Ishikawa (cell line): ENCODE results near the gene ARRB1.

Experiments
- NFIC ChIP-seq: IDR thresholded peaks from 2 replicates; pipeline ENCODE4 v1.6.1; 2012
- RAD21 ChIP-seq: IDR thresholded peaks from 2 replicates; pipeline ENCODE4 v1.6.1; 2012; ENCODE audit warnings: low read depth
- ZBTB7A ChIP-seq: IDR thresholded peaks from 2 replicates; pipeline ENCODE4 v1.6.1; 2012; ENCODE audit warnings: low read depth

GRCh38 chr11:75237050-75237449 lies 114.4 kb downstream of the ARRB1 start:
- TF ChIP-seq NFIC = no peak
- TF ChIP-seq ZBTB7A = no peak
- no peak for TF ChIP-seq RAD21
